Stimulated activated CD4-positive, alpha-beta T cell treated with anti-CD3 and anti-CD28 coated beads, Interleukin-1b, Interleukin-23, amount 100 ng/mL, for 1 hour (primary cell): ENCODE data around the gene CLNS1A.
"Not testable (repeated sequence)": the region's sequence is repeated elsewhere in the genome, so short reads cannot be mapped to it uniquely, and the experiment has no call there.

ENCODE experiments used
- DNase-seq, 2 donors: peaks; one replicate each; pipeline ENCODE4 v3.0.0-alpha.2; 2020; ENCODE audit warnings: low read depth in 2 of 2

Gene CLNS1A, protein sequence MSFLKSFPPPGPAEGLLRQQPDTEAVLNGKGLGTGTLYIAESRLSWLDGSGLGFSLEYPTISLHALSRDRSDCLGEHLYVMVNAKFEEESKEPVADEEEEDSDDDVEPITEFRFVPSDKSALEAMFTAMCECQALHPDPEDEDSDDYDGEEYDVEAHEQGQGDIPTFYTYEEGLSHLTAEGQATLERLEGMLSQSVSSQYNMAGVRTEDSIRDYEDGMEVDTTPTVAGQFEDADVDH

DNA sequence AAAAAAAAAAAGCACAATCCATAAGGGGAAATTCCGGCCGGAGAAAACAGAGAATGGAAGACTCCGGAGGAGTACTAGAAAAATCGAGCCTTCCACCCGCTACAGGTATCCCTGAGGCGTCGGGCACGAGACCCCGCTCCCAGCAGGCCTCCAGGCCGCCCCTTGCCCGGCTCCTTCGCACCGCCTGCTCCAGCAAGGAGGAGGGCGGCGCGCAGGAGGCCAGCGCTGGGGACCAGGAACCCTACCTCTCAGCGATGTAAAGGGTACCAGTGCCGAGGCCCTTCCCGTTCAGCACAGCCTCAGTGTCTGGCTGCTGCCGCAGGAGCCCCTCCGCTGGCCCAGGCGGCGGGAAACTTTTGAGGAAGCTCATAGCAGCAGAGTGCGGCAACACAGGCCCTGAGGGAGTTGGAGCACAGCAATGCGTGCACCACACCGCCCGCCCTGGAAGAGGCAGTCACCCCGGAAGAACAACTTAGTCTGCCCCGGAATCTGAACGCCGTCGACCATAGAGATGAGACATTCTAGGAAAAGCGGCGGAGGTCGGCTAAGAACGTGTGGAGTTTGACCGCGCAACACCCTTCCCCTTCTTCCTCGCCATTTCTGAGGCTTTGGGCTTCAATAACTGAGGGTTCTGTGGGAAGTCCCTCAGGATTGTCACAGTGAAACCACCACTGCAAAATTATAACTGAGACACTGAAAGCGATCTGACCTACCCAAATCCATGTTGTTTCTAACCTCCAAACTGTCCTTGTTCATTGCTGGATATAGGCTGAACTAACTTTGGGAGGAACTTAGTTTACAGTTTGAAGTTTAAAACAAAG lies at the start of gene CLNS1A:
TSS of gene CLNS1A (minus strand) at position 450 of the 821 bp plus-strand sequence. CDS start at position 370, 80 bp downstream.
- peak; percentile 31 to 57 for DNase-seq

DNA sequence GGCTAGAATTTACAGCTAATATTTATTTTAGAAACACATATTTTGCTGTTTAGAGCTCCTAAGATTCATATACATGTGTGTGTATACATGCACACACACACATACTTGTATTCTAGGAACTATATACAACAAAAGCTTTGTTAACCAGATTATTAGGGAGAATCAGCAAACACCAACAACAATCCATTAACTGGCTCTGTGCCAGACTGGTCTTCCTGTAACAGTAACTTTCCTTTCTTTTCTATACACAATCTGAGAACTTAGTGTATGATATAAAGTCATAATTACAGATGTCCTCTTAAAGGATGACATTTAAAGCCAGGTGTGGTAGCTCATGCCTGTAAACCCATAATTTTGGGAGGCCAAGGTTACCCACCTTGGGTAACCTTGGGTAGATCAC lies 49.5 kb upstream of the CLNS1A start:
- DNase-seq = no peak

DNA sequence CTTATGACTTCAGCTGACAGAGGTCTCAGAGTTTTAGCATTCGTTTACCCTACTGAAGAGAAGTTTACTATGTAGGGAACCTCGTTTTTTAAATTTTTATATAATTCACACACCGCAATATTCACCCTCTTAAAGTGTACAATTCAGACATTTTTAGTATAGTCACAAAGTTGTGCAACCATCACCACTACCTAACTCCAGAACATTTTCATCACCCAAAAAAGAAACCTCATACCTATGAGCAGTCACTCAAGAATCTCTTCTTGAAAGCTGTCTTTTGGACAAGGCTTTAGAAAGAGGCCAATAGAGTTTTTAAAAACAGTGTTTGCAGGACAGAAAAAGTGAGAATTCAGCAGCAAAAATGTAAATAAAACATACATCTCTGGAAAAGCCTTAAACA lies 39.5 kb upstream of the CLNS1A start:
- no peak for DNase-seq

DNA sequence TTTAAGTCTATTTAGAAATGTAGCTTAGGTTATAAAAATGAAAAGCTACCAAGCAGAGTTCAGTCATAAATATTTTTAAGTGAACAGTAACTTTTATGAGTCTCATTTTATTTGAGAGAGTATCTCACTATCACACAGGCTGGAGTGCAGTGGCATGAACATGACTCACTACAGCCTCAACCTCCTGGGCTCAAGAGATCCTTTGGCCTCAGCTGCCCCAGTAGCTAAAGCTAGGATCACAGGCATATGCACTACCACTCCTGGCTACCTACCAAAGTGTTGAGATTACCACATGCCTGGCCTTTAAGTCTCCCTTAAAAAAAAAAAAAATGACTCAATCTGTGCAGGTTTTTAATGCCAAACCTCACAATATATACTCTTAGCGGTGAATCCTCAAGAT lies 34.7 kb upstream of the CLNS1A start:
- DNase-seq = no peak

DNA sequence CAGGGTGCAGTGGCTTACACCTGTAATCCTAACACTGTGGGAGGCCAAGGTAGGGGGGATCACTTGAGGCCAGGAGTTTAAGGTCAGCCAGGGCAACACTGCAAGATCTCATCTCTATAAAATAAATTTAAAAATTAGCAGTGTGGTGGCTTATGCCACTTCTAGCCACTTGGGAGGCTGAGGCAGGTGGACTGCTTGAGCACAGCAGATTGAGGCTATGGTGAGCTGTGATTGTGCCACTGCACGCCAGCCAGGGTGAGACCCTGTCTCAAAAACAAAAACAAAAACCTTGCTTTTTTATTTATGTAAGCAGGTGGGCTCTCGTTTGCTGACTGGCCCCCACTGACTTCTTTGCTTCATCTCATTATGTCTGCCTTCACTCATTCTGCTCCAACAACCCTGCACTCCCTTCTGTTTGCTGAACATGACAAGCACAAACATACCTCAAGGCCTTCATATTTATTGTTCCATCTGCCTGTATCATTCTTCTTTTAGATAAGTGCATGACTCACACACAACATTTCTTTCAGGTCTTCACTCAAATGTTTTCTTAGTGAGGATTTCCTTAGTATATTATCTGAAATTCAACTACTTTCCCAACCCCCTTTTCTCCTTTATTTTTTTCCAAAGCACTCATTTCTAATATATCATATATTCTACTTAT lies 32.4 kb upstream of the CLNS1A start:
- no peak for DNase-seq

DNA sequence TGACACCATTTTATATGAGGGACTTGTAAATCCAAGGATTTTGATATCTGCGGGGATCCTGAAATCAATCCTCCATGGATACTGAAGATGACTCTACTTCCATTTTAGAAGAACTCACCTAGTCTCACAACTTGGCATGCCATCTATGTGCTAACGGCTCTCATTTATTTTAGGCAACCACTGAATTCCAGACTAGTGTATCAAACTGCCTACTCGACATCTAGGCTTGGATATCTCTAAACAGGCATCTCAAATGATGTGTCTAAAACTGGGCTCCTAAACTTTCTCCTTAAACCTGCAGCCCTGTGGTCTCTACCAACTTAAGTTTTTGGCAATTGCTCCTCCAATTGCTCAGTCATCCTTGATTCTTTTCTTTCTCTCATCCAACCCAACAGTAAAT lies 31.2 kb upstream of the CLNS1A start:
- no peak for DNase-seq

DNA sequence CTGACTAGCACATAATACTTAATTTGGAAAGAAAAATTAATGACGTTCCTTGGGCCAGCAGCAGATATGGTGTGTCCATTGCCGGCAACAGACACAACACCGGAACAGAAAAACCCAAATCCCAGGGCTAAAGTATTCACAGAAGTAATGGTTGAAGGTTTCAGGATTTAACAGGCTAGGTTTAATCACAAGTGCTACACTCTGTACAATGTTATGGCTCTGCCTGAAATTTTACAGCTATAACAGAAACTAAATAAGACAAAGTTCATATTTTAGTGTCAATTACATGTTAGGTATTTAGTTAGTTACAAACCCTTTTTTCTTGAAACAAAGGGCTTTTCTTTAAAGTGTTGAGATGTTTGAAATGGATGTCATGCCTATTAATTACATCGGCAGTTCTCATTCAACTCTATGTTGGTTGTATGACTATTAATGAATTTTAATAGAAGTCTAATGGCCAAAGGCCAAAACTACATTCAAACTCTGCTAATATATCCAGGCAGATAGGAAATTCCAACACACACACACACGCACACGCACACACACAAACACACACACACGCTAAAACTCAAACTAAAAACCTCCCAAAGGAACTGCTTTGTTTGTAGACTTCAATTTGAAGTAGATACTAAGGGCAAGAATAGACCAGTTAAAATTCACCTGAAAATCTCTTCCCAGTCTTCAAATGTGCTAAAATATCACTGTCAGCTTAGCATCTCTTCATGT lies 27.8 kb upstream of the CLNS1A start:
- no peak for DNase-seq

DNA sequence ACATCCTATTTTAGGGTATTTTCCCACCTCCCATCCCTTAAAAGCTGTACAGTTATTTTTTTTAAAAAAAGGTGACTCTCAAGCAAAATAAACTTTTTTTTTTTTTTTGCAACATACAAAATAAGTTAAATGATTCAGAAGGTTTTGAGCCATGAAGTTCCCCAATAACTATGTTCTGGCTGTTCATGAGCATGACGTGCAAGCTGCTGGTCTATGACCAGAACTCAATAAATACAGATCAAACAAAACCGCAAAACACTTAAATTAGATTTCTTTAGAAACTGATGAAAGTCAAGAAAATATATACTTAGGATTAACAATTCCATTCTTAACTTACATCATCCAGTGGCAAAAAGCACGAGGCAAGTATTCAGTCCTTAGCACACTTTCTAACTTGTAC lies 24.1 kb upstream of the CLNS1A start:
- no peak for DNase-seq

DNA sequence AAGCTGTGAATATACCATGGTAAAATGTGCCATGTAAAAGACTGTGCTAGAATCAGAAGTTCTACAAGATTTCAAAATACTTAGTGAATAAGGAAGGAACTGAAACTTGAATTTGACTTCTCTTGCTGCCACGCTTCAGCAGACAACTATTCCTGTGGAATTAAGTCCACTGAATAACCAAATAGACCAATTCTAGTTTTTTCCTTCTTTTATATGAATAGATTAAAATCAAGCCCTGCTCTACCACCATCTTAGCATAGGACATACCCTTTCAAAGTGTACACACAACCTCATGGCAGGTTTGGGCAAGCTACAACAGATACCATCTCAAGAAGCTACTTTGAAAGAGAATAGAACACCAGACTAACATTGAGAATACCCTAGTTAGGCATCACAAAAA lies 23.4 kb upstream of the CLNS1A start:
- no peak for DNase-seq

DNA sequence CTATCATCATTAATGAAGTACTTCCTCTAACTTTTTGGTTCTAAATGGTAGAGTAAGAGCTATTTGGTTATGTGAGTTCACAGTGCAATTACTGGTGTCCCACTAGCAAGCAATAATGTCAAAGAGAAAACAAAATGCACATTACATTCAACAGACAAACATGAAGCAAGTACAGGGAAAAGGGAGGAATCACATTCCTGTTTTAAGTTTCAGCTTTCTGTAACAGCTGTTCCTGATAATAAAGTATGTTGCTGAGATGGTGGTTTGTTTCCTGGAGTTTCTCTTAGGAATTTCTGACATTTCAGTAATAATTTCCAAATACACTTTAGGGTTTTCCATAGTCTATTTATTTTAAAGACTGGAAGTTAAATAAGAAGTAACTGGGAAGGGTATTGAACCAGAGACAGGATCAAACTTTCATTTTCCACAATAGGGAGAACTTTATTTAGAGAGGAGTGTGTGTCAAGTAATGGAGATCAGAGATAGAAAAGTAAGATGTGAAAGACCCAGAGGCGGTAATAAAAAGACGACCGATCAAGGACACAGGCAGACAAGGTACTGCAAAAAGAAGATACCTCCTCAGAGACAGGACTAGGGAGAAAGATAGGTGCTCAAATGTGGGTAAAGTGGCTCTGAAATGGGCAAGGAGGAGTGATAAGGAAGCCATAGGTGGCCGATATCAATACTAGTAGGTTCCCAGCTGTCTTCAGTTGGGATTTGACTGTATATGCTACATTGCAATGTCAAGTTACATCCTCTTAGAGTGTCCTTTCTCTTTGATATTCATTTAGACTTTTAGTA lies 20.8 kb upstream of the CLNS1A start:
- no peak for DNase-seq

DNA sequence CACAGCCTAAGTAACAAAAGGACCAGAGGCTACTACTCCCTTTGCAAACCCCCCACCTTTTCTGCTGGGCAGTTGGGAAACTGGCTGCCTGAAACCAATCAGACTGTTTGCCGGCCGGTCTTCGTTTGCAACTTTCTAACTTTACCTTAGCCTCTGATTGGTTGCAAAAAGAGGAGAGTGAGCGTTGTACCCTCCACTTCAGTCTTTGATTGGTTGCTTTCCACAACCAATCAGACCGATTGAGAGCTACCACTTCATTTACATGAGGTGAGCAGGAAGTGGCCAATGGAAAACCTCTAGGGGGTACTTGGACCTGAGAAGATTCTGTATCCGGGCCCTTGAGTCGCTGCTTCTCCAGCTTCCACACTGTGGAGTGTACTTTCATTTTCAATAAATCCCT lies 18.8 kb upstream of the CLNS1A start:
- no peak for DNase-seq

DNA sequence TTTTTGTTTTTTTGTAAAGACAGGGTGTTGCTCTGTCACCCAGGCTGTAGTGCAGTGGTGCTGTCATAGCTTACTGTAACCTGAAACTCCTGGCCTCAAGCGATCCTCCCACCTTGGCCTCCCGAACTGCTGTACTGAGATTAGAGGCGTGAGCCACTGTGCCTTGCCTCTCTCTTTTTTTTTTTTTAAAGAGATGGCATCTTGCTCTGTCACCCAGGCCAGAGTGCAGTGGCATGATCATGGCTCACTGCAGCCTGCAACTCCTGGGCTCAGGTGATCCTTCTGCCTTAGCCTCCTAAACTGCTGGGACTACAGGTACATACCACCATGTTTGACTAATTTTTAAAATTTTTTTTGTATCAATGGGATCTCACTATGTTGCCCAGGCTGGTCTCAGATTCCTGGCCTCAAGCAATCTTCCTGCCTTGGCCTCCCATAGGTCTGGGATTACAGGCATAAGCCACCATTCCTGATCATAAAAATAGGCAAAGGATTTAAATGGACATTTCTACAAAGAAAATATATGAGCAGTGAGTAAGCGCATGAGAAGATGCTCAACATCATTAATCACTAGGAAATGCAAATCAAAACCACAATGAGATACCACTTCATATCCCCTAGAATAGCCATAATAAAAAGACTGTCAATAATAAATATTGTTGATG lies 17.3 kb upstream of the CLNS1A start:
- no peak for DNase-seq

DNA sequence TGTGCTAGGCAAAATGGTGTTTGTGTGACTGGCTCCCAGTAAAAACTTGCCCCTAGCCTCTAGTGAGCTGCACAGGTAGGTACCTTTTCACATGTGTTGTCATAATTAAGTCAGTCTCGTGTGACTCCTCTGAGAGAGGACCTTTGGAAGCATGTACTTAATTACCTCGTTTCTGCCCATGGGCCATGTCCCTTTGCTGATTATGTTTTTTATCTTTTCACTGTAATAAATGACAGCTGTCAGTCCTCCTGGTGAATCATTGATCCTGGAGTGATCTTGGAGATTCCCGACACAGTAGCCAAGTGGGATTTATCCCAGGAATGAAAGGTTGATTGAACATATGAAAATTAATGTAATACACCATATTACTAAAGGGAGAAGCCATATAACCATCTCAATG lies 12.5 kb upstream of the CLNS1A start:
- no peak for DNase-seq

DNA sequence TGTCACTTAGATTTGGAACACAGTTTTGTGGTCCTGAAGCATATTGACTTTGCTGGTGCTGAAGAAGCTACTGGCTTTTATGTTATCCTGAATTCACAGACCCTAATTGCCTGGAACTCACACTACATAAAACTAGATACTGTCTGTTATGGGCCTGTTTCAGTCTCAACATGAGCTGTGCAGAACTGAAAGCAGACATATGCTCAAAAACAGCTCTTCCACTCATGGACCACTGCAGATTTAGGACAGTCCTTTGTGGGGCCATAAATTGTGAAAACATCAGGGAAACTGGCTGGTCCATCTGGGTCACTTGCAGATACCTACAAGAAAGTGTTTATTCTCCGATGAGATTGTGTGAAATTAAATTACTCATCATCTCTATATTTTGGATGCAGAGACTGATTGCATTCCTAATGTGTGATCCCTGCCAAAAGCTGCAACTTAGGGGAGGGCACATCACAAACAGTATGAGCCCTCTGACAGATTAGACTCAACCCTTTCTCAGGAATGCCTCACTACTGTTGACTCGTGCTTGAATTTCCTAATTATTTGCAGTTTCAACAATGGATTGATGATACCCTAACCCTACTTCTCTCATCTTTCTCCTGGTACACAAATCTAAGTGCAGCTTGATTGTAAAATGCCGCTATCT lies 10.2 kb upstream of the CLNS1A start:
- DNase-seq = no peak

DNA sequence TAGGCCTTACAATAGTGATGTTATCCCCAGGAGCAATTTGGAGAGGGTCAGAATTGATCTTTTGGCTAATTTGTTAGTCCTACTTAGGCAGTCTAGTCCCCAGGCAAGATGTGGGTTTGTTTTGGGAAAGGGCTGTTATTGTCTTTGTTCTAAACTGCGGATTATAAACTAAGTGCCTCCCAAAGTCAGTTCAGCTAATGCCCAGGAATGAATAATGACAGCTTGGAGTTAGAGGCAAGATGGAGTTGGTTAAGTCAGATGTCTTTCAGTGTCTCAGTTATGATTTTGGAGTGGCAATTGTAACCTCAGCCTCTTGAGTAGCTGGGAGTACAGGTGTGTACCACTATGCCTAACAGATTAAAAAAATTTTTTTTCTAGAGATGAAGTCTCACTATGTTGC lies 7.3 kb upstream of the CLNS1A start:
- no peak for DNase-seq

DNA sequence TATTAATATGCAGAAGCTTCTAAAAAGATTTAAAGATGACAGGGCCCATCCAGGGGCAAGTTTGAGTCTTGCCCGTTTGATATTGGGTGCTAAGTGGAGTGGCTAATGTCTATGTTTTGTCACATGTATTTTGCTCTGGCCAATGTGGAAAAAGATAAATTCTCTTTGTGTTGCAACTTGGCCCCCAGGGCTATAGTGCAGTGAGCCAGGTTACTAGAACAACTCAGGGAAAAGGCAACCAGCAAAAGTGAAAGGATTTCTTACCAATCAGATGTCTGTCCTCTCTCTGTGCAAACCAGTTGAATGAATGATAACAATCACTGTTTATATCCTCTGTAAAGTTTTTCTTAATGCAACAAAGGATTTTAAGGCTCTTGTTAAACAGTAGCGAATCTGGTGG lies 4.6 kb upstream of the CLNS1A start:
- DNase-seq = no peak

DNA sequence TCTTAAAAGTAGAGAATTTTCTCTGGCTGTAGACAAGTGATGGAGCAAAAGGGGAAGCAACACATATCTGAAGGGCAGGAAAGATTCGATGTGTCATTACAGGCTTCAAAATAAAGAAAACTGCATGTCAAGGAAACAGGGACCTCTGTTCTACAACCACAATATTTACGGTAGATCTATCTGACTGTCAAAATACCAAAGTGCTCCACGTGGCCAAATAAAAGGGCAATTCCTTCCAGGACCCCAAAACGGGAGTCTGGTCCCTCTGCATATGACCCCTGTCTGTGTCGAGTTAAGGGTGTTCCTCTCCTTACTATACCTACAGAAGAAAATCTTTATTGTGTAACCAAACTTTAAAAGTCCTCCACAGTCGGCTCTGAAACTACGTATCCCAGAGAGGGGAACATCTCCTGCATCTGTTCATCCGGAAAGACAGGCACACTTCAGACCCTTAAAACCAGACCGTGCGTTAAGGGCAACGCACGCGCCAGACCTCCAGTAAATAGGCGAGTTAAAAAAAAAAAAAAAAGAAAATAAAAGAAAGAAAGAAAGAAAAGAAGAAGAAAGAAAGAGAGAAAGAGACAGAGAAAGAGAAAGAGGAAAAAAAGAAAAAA lies 756 bp downstream of the CLNS1A start:
- no peak for DNase-seq

DNA sequence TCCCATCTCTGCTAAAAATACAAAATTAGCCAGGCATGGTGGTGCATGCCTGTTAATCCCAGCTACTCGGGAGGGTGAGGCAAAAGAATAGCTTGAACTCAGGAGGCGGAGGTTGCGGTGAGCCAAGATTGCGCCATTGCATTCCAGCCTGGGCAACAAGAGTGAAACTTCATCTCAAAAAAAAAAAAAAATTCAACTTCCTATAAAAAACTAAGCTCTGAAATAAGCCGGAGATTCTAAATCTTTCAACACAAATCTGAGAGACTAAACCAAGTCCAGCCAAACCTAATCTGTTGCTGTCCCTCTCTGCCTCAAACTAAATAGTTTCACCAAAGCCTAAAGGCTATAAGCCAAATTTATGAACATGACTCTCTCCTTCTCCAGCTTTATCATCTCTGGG lies 3.7 kb downstream of the CLNS1A start:
- not testable (repeated sequence) for DNase-seq

DNA sequence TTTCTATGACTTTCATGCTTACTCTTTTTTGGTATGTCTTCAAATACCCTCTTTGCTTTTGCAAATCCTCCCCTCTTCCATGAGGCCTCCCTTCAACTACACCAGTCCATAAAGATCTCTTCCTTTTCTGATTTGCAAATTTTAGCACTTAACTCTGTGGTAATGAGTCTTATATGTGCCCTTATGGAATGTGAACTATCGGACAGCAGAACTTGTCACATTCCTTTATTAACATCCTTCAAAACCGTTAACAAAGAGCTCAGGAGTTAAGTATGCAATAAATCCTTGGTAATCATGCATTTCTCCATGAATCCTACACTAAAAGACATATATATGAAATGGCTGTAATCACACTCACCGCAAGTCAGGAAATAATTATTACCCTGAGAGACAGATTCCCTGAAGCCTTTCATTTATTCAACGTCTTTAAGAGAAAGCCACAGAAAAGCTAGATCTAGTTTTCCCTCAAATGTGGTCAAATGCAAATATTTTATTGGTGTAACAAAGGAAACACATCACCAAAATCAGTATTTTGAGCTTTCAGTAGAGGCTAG lies 7.4 kb downstream of the CLNS1A start:
- DNase-seq = no peak
